ENCODE results near the gene ITPA. TPM values are rescaled to one million over a fixed set of nuclear protein-coding genes. Genes with fewer than 3 reads are reported as not detected.

Gene ITPA
- total and polyA plus RNA-seq, 10 of the 15 experiments (the other 5 are each of a cell fraction or from before 2014, with no cell fraction given), result 5.5 to 124 (median 66.3) TPM

DNA sequence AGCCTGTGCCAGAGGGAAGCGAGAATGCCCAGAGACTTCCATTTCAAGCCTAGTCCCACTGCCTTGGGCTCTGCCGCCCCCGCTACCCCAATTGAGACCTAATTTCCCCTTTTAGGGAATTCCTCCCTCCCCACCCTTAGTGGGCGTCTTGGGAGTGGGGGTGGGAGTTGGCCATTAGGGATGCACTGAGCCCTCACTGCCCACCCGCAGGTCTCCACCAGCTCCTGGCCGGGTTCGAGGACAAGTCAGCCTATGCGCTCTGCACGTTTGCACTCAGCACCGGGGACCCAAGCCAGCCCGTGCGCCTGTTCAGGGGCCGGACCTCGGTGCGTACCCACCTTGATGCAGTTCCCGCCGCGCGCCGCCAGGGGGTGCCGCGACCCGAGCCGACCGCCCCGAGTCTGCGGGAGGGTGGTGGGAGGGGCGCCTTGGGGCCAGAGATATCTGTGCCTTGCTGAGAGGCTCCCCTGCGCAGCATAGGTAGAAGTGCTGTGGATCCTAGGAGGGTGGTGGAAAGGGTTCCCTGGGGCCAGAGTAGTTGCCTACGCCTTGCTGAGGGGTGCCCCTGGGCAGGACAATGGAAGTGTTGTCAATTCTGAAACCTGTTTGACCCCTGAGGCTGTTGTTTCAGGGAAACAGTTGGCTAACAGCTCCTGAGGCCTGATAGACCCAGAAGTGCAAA lies 9.2 kb downstream of the ITPA start (continued):
- TF ChIP-seq SMARCA5 (IDR thresholded peaks at IDR 0.05) (peak; percentile 68; the same call in 1 of the 2 replicates), SUPT20H (IDR thresholded peaks at IDR 0.05; ENCODE audit: borderline replicate concordance, control insufficient read depth, low read depth, low read length) (no peak), CREM (IDR thresholded peaks at IDR 0.05; ENCODE audit: low read depth) (0 out of 2 replicates have a peak, but pooled peaks have one; percentile 26), HDGF (IDR thresholded peaks at IDR 0.05) (0 out of 2 replicates have a peak, but pooled peaks have one; percentile 56), RB1 (IDR thresholded peaks at IDR 0.05; ENCODE audit: borderline replicate concordance) (no peak), NFYA (IDR thresholded peaks at IDR 0.05; ENCODE audit: borderline replicate concordance, low read depth, low read length) (no peak), GATAD2B (conservative IDR thresholded peaks at IDR 0.05; ENCODE audit: low read depth) (0 out of 2 replicates have a peak, but pooled peaks have one; percentile 35), IKZF1 (conservative IDR thresholded peaks at IDR 0.05) (peak; percentile 29; the same call in 1 of the 2 replicates), EGR1 (IDR thresholded peaks at IDR 0.05; ENCODE audit: borderline replicate concordance in 1 of 2, low read depth in 2 of 2, low read length in 2 of 2) (no peak)
- TF ChIP-seq, protein P1, sequence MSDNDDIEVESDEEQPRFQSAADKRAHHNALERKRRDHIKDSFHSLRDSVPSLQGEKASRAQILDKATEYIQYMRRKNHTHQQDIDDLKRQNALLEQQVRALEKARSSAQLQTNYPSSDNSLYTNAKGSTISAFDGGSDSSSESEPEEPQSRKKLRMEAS (IDR thresholded peaks at IDR 0.05; ENCODE audit: low read depth, low read length), result no peak
- TF ChIP-seq, protein P2, sequence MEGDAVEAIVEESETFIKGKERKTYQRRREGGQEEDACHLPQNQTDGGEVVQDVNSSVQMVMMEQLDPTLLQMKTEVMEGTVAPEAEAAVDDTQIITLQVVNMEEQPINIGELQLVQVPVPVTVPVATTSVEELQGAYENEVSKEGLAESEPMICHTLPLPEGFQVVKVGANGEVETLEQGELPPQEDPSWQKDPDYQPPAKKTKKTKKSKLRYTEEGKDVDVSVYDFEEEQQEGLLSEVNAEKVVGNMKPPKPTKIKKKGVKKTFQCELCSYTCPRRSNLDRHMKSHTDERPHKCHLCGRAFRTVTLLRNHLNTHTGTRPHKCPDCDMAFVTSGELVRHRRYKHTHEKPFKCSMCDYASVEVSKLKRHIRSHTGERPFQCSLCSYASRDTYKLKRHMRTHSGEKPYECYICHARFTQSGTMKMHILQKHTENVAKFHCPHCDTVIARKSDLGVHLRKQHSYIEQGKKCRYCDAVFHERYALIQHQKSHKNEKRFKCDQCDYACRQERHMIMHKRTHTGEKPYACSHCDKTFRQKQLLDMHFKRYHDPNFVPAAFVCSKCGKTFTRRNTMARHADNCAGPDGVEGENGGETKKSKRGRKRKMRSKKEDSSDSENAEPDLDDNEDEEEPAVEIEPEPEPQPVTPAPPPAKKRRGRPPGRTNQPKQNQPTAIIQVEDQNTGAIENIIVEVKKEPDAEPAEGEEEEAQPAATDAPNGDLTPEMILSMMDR (IDR thresholded peaks at IDR 0.05 in 2 of 3, conservative IDR thresholded peaks at IDR 0.05 in 1 of 3; ENCODE audit: control insufficient read depth in 2 of 3, extremely low read depth in 1 of 3, insufficient read depth in 1 of 3, low read depth in 3 of 3, low read length in 3 of 3), result peak; percentile 78 to 89 (median 87)
